CD14-positive monocyte (primary cell): ENCODE results near the gene SLC25A30. TPM values are rescaled to one million over a fixed set of nuclear protein-coding genes. Genes with fewer than 3 reads are reported as not detected.
"Not testable (repeated sequence)": the region's sequence is repeated elsewhere in the genome, so short reads cannot be mapped to it uniquely, and the experiment has no call there.

ENCODE experiments used
- DNase-seq, 3 donors: peaks; one replicate each; pipeline ENCODE4 v3.0.0-alpha.2; 2011 to 2022
- H2AFZ ChIP-seq: 2 replicates; pipeline ENCODE4 v1.6.0; 2012; ENCODE audit warnings: mild to moderate bottlenecking, low read depth, low read length, inconsistent platforms; ENCODE audit not compliant: insufficient read depth, poor library complexity, severe bottlenecking
- H3K27ac ChIP-seq, 2 donors: 1 replicate in 1 of 2; 2 replicates in 1 of 2; pipeline ENCODE4 v1.5.1; 2012 to 2013; ENCODE audit warnings: low read length in 2 of 2, control low read depth in 1 of 2, inconsistent platforms in 1 of 2, low read depth in 1 of 2, mild to moderate bottlenecking in 1 of 2
- H3K27me3 ChIP-seq, 2 donors: one replicate each; pipeline versions ENCODE4 v1.6.0 to v1.6.1; 2011 to 2013; ENCODE audit warnings: low read length in 2 of 2; ENCODE audit not compliant: control insufficient read depth in 2 of 2, insufficient read depth in 2 of 2
- H3K36me3 ChIP-seq, 2 donors: replicated peaks in 1 of 2; 1 replicate in 1 of 2; 2 replicates in 1 of 2; pipeline versions ENCODE4 v1.5.1 to v1.6.1; 2012 to 2013; ENCODE audit warnings: low read length in 2 of 2, control low read depth in 1 of 2, inconsistent platforms in 1 of 2, mild to moderate bottlenecking in 1 of 2; ENCODE audit not compliant: insufficient read depth in 2 of 2, control insufficient read depth in 1 of 2
- H3K4me1 ChIP-seq, 2 donors: 1 replicate in 1 of 2; 2 replicates in 1 of 2; pipeline versions ENCODE4 v1.5.1 to v1.6.1; 2012 to 2013; ENCODE audit warnings: low read length in 2 of 2, control low read depth in 1 of 2, inconsistent platforms in 1 of 2, mild to moderate bottlenecking in 1 of 2, moderate library complexity in 1 of 2; ENCODE audit not compliant: insufficient read depth in 2 of 2, control insufficient read depth in 1 of 2
- H3K4me2 ChIP-seq: replicated peaks from 2 replicates; pipeline ENCODE3; 2012; ENCODE audit warnings: low read length, moderate library complexity, mild to moderate bottlenecking; ENCODE audit not compliant: poor library complexity, severe bottlenecking; ENCODE audit errors: extremely low read depth
- H3K4me3 ChIP-seq, 3 experiments: fragments of 200-600 bp in 1 of 3; sonication (generic) in 1 of 3; replicated peaks in 1 of 3; 1 replicate in 2 of 3; 2 replicates in 1 of 3; pipeline ENCODE4 v1.5.1; 2011 to 2013; ENCODE audit warnings: low read length in 3 of 3, mild to moderate bottlenecking in 3 of 3, control low read depth in 2 of 3, low read depth in 2 of 3, inconsistent platforms in 1 of 3, moderate library complexity in 1 of 3
- H3K79me2 ChIP-seq: 2 replicates; pipeline ENCODE4 v1.6.0; 2012; ENCODE audit warnings: mild to moderate bottlenecking, control low read depth, inconsistent platforms, low read length, moderate library complexity; ENCODE audit not compliant: insufficient read depth
- H3K9ac ChIP-seq: 2 replicates; pipeline ENCODE4 v1.6.0; 2017; ENCODE audit warnings: low read length, mild to moderate bottlenecking; ENCODE audit not compliant: insufficient read depth, poor library complexity, severe bottlenecking
- H3K9me3 ChIP-seq, 2 donors: replicated peaks in 1 of 2; 1 replicate in 1 of 2; 2 replicates in 1 of 2; pipeline versions ENCODE4 v1.5.1 to v1.6.1; 2012 to 2013; ENCODE audit warnings: low read length in 2 of 2, control low read depth in 1 of 2; ENCODE audit not compliant: control insufficient read depth in 1 of 2, insufficient read depth in 1 of 2
- H4K20me1 ChIP-seq: 2 replicates; pipeline ENCODE4 v1.6.0; 2012; ENCODE audit warnings: mild to moderate bottlenecking, low read length, control low read depth, moderate library complexity; ENCODE audit not compliant: insufficient read depth
- H3K27ac Mint-ChIP-seq, 7 donors: one replicate each; pipeline ENCODE4 v1.8.0; 2020; ENCODE audit warnings: mild to moderate bottlenecking in 7 of 7, mixed read lengths in 7 of 7, moderate library complexity in 6 of 7, inconsistent platforms in 2 of 7
- H3K27me3 Mint-ChIP-seq, 3 donors: one replicate each; pipeline ENCODE4 v1.8.0; 2021 to 2022; ENCODE audit warnings: low read depth in 3 of 3, mild to moderate bottlenecking in 3 of 3, mixed read lengths in 3 of 3, moderate library complexity in 3 of 3, inconsistent platforms in 1 of 3
- H3K36me3 Mint-ChIP-seq, 2 donors: one replicate each; pipeline ENCODE4 v1.8.0; 2020; ENCODE audit warnings: mixed read lengths in 2 of 2, inconsistent platforms in 1 of 2, mild to moderate bottlenecking in 1 of 2
- H3K4me1 Mint-ChIP-seq: one replicate; pipeline ENCODE4 v1.8.0; 2020; ENCODE audit warnings: mild to moderate bottlenecking, mixed read lengths
- H3K4me3 Mint-ChIP-seq, 2 donors: one replicate each; pipeline ENCODE4 v1.8.0; 2020; ENCODE audit warnings: mild to moderate bottlenecking in 2 of 2, mixed read lengths in 2 of 2, moderate library complexity in 1 of 2
- H3K9me3 Mint-ChIP-seq, 7 donors: one replicate each; pipeline ENCODE4 v1.8.0; 2020 to 2022; ENCODE audit warnings: mixed read lengths in 7 of 7, mild to moderate bottlenecking in 6 of 7, moderate library complexity in 6 of 7, inconsistent platforms in 2 of 7
- WGBS: methylation state at CpG from one replicate; pipeline ENCODE4 v1.1.5; 2013; ENCODE audit warnings: missing lambda C conversion rate; ENCODE audit not compliant: insufficient coverage; 5-methylcytosine and 5-hydroxymethylcytosine counted together
- intact Hi-C, 2 donors: fragments of 100-400 bp; cut with micrococcal nuclease; formaldehyde crosslinking; loops; one replicate each; pipeline versions ENCODE4 v1.15.0 to v1.15.1; 2023
- polyA plus RNA-seq, 3 donors: library from polyadenylated mRNA; depleted of rRNA in 1 of 3; unstranded in 2 of 3; stranded (reverse) in 1 of 3; fragments of 300-500 nt in 2 of 3; fragments of >200 nt in 1 of 3; fragmentation: Illumina TruSeq in 2 of 3; gene quantifications; 1 replicate in 2 of 3; 2 replicates in 1 of 3; pipeline ENCODE4 v1.2.3, GENCODE V29; 2012 to 2021
- TF ChIP-seq, protein P1 (sequence below): fragments of 200-600 bp; IDR thresholded peaks from one replicate; pipeline ENCODE4 v1.8.0; 2022; ENCODE audit warnings: antibody characterized with exemption, mild to moderate bottlenecking

SLC25A30 gene
- polyA plus RNA-seq, 3 donors: 0.92 to 14.0 (median 2.3) TPM

DNA sequence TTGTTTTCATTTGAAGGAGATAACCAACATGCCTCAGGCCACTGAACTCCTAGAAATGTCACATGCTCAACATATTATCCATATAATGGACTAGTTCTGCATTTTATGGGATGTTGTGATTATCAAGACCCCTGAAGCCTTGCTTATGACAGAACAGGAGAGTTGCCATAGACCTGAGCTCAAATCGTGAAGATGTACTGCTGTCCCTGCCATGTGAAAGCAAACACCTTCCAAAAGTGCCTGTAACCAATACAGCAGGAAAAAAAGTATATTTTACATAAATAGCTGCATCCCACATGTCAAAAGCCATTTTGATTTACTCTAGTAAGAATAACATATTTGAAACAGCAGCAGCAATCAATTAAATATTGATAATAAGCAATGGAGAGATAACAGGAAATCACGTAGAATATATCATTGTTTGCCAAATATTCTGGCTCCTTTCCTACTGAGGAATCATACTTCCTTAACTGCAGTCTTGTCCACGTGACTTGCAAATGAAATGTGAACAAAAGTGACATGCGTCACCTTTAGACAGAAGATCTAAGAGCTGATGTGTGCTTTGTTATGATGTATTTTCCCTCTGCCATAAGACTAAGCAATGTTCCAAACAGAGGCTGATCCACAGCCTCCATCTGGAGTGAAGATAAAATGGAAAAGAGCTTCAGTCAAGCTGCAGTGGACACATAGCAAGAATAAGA, 33.5 kb downstream of the SLC25A30 start:
- no peak overlapping the region for H3K4me3 Mint-ChIP-seq
- no peak for DNase-seq
- H3K9ac ChIP-seq: no peak overlapping the region
- H3K36me3 ChIP-seq: peaks cover 0 to 6% of the 10 kb centered on the region in 2 donors
- H3K36me3 Mint-ChIP-seq: peaks cover 7 to 16% of the 10 kb centered on the region in 2 donors
- TF ChIP-seq, protein P1, sequence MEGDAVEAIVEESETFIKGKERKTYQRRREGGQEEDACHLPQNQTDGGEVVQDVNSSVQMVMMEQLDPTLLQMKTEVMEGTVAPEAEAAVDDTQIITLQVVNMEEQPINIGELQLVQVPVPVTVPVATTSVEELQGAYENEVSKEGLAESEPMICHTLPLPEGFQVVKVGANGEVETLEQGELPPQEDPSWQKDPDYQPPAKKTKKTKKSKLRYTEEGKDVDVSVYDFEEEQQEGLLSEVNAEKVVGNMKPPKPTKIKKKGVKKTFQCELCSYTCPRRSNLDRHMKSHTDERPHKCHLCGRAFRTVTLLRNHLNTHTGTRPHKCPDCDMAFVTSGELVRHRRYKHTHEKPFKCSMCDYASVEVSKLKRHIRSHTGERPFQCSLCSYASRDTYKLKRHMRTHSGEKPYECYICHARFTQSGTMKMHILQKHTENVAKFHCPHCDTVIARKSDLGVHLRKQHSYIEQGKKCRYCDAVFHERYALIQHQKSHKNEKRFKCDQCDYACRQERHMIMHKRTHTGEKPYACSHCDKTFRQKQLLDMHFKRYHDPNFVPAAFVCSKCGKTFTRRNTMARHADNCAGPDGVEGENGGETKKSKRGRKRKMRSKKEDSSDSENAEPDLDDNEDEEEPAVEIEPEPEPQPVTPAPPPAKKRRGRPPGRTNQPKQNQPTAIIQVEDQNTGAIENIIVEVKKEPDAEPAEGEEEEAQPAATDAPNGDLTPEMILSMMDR: no peak
- intact Hi-C loops: no loop called here
- peaks cover 0 to 4% (median 0%) of the 10 kb centered on the region in 3 donors for H3K27me3 Mint-ChIP-seq
- H3K4me1 Mint-ChIP-seq: peaks cover 7% of the 10 kb centered on the region
- H3K9me3 ChIP-seq: peaks cover 0 to 2% of the 10 kb centered on the region in 2 donors
- no peak overlapping the region for H3K4me2 ChIP-seq
- no peak overlapping the region for H3K4me3 ChIP-seq
- no peaks in the 10 kb centered on the region for H3K4me1 ChIP-seq
- H3K9me3 Mint-ChIP-seq: peaks cover 0 to 8% (median 5%) of the 10 kb centered on the region in 7 donors
- no peaks in the 10 kb centered on the region for H4K20me1 ChIP-seq
- no peaks in the 10 kb centered on the region for H3K27me3 ChIP-seq
- no peak overlapping the region for H3K27ac ChIP-seq
- no peak overlapping the region for H3K27ac Mint-ChIP-seq
- no peaks in the 10 kb centered on the region for H3K79me2 ChIP-seq
- no CpG with 5 or more reads among the region's 4 CpGs for WGBS
- H2AFZ ChIP-seq: no peak overlapping the region

DNA sequence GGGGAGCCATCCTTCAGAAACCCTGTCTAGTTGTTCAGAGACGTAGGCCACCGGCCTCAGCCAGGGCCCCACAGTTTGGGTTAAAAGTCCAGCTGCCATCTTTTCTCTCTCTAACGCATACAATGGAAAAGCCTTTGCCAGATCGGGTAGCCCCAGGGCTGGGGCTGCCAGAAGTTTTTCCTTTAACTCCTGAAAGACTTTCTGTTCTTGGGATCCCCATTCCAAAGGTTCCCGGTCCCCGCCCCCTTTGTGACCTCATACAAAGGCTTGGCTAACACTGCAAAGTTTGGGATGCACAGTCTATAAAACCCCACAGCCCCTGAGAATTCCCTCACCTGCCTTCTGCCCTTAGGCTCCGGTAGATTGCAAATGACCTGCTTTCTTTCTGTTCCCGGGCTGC, 35.4 kb downstream of the SLC25A30 start:
- WGBS: 100% methylated on average over 1 of the region's 8 CpGs

More for the DNA sequence above, 35.4 kb downstream of the SLC25A30 start:
- H3K9me3 Mint-ChIP-seq, H3K4me1 ChIP-seq, H3K36me3 Mint-ChIP-seq, H2AFZ ChIP-seq, H3K79me2 ChIP-seq, H3K4me3 ChIP-seq, H3K4me3 Mint-ChIP-seq, H3K4me1 Mint-ChIP-seq, H3K27me3 ChIP-seq, H4K20me1 ChIP-seq, H3K9me3 ChIP-seq, DNase-seq, intact Hi-C loops, H3K27ac Mint-ChIP-seq, H3K36me3 ChIP-seq, H3K27ac ChIP-seq, H3K27me3 Mint-ChIP-seq, H3K4me2 ChIP-seq, H3K9ac ChIP-seq: not testable (repeated sequence)
